AML-193 (cell line): ENCODE results near the gene FAM209A.
"Not testable (repeated sequence)": the region's sequence is repeated elsewhere in the genome, so short reads cannot be mapped to it uniquely, and the experiment has no call there.

Experiments
- DNase-seq, 2 experiments: peaks; one replicate each; lab custom pipeline; 2025; lab: John Stamatoyannopoulos, UW

FAM209A gene

GRCh38 chr20:56540415-56540814, 15.9 kb downstream of the FAM209A start:
- no peak for DNase-seq

GRCh38 chr20:56542489-56543030, 18.0 kb downstream of the FAM209A start:
- no peak for DNase-seq

- DNase-seq, result no peak
Observed at GRCh38 chr20:56551571-56551970, 27.0 kb downstream of the FAM209A start.

- DNase-seq, result no peak
Observed at GRCh38 chr20:56552911-56553629, 28.5 kb downstream of the FAM209A start.

- peak in 1 of 2 experiments; percentile 2 for DNase-seq
Observed at GRCh38 chr20:56554869-56555268, 30.3 kb downstream of the FAM209A start.

GRCh38 chr20:56558968-56559367, 34.4 kb downstream of the FAM209A start:
- no peak for DNase-seq

- DNase-seq, result not testable (repeated sequence)
Observed at GRCh38 chr20:56564526-56564925, 40.0 kb downstream of the FAM209A start.

GRCh38 chr20:56565511-56565910, 41.0 kb downstream of the FAM209A start:
- no peak for DNase-seq

- no peak for DNase-seq
Observed at GRCh38 chr20:56566621-56567020, 42.1 kb downstream of the FAM209A start.

- DNase-seq, result no peak
Observed at GRCh38 chr20:56570832-56571231, 46.3 kb downstream of the FAM209A start.

GRCh38 chr20:56572172-56572571, 47.6 kb downstream of the FAM209A start:
- no peak for DNase-seq

- DNase-seq, result no peak
Observed at GRCh38 chr20:56573986-56574385, 49.4 kb downstream of the FAM209A start.

GRCh38 chr20:56574531-56575142, 50.1 kb downstream of the FAM209A start:
- DNase-seq, result no peak

- no peak for DNase-seq
Observed at GRCh38 chr20:56575157-56575556, 50.6 kb downstream of the FAM209A start.
